IPS-18c (cell line): Measurements from ENCODE around the gene PPP1R15B.

Experiments used
- H3K4me3 ChIP-seq: 2 replicates; pipeline ENCODE4 v1.7.0; 2013; ENCODE audit warnings: low read depth, mild to moderate bottlenecking, low read length, moderate library complexity; ENCODE audit not compliant: insufficient read depth
- H3K9me3 ChIP-seq: one replicate; pipeline ENCODE4 v1.6.1; 2013; ENCODE audit warnings: mild to moderate bottlenecking, low read length, moderate library complexity; ENCODE audit not compliant: control insufficient read depth, insufficient read depth

Gene PPP1R15B

DNA sequence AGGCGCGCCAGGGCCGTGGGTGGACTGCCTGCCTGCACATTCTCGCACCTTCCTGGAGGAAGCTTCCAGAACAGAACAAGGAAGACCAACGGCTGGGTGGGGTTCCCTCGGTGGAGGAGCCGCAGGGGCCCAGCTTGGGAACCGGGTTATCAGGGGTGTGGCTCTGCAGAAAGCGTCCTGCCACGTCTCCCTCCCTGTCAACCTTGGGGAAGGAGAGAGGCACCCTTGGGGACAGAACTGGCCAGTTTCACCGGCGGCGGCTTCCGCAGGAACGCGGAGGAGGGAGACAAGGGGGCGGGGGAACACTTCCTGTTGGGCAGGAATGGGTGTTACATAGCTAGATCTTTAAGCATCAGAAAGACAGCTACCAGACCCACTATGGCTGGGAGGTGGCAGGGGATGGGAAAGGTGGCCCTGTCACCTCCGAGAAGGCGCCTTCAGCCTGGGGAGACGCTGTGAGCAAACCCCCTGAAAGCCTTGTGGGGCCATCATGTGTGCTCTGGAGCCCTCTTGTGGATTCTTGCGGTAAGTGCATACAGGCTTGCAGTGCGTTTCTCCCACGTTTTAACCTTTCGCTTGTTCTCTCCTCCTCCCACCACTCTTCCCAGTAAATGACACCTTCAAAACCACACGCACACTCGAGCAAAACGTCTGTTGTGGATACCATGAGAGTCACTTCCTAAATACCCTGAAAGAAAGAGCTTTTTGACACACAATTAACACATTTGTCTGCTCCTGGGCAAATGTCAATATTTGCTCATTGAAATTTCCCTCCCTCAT is 48.1 kb downstream of the PPP1R15B start:
- Histone ChIP-seq H3K4me3 (peak overlapping the region; percentile 12; the same call in 1 of the 2 replicates), H3K9me3 (no peaks in the 10 kb centered on the region)

DNA sequence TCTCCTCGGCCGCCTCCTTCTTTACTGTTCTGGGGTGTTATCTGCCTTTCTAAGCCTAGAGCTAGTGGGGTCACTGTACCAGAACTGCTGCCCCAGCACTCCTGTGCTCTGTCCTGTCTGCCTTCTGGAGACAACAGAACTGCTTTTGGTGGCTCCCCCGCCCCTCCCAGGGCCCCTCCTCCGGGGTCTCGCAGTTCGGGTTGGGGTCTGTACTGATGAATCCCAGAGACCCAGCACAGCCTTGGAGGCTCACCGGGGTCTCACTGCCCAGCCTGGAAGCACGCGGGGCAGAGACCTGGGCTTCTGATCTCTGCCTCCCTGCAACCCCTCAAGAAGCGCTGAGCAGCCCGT is 48.7 kb downstream of the PPP1R15B start:
- no peaks in the 10 kb centered on the region for H3K9me3 ChIP-seq
- H3K4me3 ChIP-seq = peak overlapping the region; percentile 12; the same call in 1 of the 2 replicates

GRCh38 chr1:204361781-204362180 is 49.8 kb downstream of the PPP1R15B start:
- H3K9me3 ChIP-seq = no peaks in the 10 kb centered on the region
- no peak overlapping the region for H3K4me3 ChIP-seq

- Histone ChIP-seq H3K9me3 (no peaks in the 10 kb centered on the region), H3K4me3 (no peak overlapping the region)
These were observed 50.3 kb downstream of the PPP1R15B start for GRCh38 chr1:204361341-204361771.

DNA sequence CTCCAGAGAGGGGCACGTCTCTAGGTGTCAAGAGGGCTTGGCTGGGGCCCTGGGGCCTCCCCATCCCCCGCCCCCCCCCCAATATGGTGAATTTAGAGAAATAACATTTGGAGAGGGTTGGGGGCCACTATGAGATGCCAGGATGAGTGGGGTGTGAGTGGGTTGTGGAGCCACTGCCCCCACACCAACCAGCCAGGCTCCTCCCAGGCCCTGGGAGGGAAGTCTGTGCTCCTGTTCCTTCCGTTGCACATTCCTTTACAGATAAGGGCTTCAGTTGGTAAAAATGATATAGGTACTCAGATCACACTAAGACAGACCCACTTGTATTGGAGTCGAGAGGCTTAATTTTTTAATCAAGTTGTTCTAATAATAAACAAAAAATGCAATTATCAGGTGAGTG is 51.3 kb downstream of the PPP1R15B start:
- Histone ChIP-seq H3K9me3 (no peaks in the 10 kb centered on the region), H3K4me3 (no peak overlapping the region)

DNA sequence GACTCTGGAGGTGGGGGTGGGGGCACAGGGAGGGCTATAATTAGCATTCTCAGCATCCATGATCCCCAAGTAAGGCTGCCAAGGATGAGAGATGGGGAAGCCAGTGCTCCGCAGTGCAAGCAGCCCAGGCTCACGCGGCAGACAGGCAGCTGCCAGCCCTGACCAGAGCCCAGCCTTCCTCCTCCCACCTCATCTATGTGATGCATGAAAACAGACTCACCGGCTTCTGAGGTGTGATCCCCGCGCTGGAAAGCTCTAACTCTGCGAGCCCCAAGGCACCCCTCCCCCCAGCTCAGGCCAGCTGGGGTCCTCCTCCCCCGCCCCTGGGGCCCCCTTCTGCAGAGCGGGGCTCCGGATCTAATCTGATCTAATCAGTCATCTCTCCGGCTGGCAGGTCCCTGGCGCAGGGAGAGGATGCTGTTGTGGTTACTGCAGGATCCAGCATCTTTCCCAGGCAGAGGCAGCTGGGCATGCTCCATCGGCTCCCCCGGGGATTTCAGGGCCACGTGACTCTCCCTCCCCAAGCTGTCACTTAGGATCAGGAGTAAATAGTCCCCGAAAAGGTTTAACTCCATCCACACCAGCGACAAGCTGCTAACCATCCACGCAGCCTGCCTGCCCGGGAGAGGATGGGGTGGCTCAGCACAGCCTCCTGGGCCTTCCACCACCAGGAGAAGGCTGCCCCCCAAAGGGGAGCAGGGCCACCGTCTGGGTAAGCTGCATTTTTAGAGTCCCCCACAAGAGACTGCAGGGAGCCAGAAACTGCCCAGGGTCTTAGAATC is 52.0 kb downstream of the PPP1R15B start, which contains the start of gene PLEKHA6:
TSS of gene PLEKHA6 (minus strand) at position 456 of the 782 bp plus-strand sequence. CDS start 86,202 bp downstream, outside the sequence.
- peak within 1 kb of the TSS; percentile 24 for H3K4me3 ChIP-seq
- no peaks in the 10 kb centered on the region for H3K9me3 ChIP-seq

DNA sequence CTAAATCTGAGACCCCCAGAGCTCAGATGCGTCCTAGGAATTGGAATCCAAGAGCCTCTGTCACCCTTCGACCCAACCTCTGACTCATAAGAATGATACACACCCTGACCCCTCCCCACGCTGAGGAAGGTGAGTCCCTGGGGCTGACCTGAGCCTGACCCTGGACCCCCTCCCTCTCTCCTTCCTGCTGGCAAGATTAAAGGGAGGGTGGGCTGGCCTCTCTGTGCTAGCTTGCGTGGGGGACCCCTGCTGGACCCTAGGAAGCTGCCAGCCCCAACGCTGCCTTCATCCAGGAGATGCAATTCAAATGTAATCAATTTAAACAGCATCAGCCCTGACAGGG is 52.5 kb downstream of the PPP1R15B start:
- H3K9me3 ChIP-seq = no peaks in the 10 kb centered on the region
- H3K4me3 ChIP-seq = peak overlapping the region; percentile 24; the same call in 1 of the 2 replicates

DNA sequence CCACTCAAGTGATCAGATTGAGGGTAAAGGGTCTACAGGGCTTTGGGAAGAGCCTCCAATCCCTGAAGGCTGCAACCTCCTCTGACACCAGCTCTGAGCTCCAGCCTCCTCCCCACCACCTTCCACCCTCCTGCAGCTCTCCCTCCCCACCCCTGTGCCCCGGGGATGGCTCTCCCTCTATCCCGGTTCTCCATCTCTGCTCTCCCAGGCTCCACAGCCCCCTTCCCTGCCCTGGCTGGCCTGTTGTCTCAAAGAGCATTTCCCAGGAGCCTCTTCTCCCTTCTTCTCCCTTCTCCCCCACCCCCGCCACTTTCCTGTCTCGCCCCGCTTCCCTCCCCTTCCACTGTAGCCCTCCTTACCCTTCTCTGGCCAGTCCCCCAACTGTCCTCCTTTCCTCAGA is 53.0 kb downstream of the PPP1R15B start:
- no peaks in the 10 kb centered on the region for H3K9me3 ChIP-seq
- no peak overlapping the region for H3K4me3 ChIP-seq

GRCh38 chr1:204357551-204358490 is 53.8 kb downstream of the PPP1R15B start:
- Histone ChIP-seq H3K9me3 (no peaks in the 10 kb centered on the region), H3K4me3 (no peak overlapping the region)

- Histone ChIP-seq H3K9me3 (no peaks in the 10 kb centered on the region), H3K4me3 (no peak overlapping the region)
These were observed 54.6 kb downstream of the PPP1R15B start for GRCh38 chr1:204356997-204357396.

DNA sequence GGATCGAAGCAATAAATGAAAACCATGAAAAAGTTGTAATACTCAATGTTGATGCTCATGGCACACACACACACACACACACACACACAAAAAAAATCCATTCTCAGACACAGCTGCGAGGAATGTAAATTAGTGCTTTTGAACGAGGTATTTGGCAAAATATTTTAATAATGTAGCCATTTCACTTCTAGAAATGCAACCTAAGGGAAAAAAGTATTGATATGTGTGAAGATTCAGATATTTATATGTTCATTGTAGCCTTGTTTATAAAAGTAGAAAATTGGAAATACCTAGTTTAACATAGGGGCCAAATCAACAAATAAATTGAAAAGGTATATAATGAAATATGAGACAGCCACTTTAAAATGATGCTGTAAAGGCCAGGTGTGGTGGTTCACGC is 55.7 kb downstream of the PPP1R15B start:
- Histone ChIP-seq H3K4me3 (no peak overlapping the region), H3K9me3 (no peaks in the 10 kb centered on the region)

DNA sequence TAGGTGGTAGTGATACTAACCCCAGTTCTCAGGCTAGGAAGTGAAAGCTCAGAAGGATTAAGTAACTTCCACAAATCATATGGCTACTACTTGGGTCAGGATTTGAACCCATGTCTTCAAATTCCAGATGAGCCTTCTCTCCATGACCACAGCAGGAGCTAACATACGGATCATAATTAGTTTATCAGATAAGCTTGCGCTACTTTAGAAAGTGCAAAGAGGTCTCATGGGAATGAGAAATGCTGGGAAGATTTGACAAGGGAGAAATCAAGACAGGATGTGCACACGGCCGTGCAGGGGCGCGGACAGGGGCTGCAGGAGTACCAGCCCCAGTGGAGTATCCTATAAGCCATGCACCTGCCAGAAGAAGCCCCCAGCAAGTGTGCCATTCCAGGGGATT is 57.0 kb downstream of the PPP1R15B start:
- H3K9me3 ChIP-seq = no peaks in the 10 kb centered on the region
- no peak overlapping the region for H3K4me3 ChIP-seq
